NCI-H345 treated with DMSO at 0.1 percent for 48 hours (cell line): ENCODE measurements around the gene CDK14.

Experiments
- DNase-seq: peaks from one replicate; lab custom pipeline; 2025; ENCODE audit not compliant: unreplicated experiment; lab: John Stamatoyannopoulos, UW

The CDK14 gene

DNA sequence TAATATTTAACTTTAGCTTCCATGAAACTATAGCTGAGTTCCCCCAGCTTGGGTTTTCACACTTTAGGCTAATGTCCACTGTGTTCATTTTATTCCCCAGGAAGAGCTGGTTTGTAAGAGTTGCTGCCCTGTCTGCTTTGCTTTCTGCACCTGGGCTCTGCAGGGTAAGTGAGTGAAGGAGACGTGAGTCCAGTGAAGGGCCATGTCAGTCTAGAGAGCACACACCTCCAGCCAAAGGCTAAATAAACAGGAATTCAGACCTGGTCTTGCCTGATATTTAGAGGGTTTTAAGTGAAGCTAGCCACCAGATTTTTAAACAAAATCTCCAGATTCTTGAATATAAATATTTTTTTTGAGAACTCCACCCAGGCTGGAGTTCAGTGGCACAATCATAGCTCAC lies 643.7 kb downstream of the CDK14 start:
- DNase-seq: no peak

GRCh38 chr7:91240376-91240941 lies 644.3 kb downstream of the CDK14 start:
- no peak for DNase-seq

GRCh38 chr7:91242097-91242844 lies 646.1 kb downstream of the CDK14 start:
- no peak for DNase-seq

- DNase-seq: no peak
Measured at GRCh38 chr7:91243591-91244301, 647.6 kb downstream of the CDK14 start.

GRCh38 chr7:91247500-91247899 lies 651.4 kb downstream of the CDK14 start:
- DNase-seq: no peak

GRCh38 chr7:91248996-91249395 lies 652.9 kb downstream of the CDK14 start:
- no peak for DNase-seq

DNA sequence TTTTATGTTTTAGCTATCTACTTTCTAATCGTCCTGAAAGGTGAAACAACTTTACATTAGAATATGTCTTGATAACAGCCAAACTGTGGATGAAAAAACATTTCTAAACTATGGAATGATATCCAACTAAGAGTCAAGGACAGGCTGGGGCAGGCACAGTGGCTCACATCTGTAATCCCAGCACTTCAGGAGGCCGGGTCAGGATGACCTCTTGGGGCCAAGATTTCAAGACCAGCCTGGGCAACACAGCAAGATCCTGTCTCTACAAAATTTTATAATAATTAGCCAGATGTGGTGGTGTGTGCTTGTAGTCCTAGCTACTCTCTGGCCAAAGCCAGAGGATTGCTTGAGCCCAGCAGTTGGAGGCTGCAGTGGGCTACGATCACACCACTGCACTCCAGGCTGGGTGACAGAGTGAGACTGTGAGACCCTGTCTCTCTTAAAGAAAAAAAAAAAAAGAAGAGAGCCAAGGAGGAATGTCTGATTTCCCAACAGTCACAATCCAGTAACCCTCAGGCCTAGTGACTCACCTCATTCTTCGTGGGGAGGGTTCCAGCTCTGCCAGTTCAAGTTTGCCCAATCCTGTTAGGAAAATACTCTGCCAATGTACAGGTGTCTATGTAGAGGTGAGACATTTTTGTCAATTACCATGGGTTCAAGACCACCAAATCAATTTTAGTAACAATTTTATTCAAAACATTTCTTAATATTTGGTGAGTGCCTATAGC lies 653.5 kb downstream of the CDK14 start:
- DNase-seq: no peak

DNA sequence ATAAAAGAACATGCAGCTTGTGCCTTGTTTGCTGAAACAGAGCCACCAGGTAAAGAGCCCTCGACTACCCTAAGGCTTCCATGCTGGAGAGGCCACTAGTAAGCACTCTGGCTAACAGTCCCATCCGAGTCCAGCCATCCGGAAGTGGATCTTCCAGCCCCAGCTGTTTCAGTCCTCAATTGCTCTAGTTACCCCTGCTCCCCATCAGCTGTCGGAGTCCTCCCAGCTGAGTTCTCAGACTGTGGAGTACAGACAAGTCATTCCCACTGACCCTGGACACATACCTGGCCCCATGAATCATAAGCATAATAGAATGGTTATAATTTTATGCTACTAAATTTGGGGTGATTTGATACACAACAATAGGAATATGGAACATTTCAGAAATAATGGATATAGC lies 654.6 kb downstream of the CDK14 start:
- DNase-seq: no peak

DNA sequence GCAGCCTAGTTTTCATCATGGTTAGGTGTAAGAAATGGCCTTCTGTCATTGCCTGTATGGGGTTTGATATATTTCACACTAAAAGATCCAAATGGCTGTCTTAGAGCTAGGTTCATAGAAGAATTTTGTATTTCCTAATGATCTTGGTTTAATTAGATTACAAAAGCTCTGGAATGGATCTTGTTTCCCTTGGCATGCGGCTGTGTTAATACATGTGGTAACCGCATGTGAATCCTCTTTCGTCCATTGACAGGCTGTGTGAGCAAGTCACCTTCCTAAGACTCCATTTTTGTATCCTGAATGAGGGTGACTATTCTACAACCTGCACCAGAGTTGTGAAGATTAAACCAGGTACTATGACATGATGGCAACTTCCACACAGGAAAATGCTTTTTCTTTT lies 655.8 kb downstream of the CDK14 start:
- no peak for DNase-seq
